Measurements from ENCODE around the gene ACTG1. TPM values are rescaled to one million over a fixed set of nuclear protein-coding genes. Genes with fewer than 3 reads are reported as not detected.

The ACTG1 gene
- total RNA-seq, 1 experiment from 2014 or later, result 3,455 TPM

- TF ChIP-seq ARID4B (CRISPR knock-in tag; IDR thresholded peaks at IDR 0.05; ENCODE audit: borderline replicate concordance), result 0 out of 2 replicates have a peak, but pooled peaks have one; percentile 1
- peak; percentile 62; the same call in 1 of the 2 replicates for TF ChIP-seq CREM (CRISPR knock-in tag; IDR thresholded peaks at IDR 0.05)
- peak; percentile 83; the same call in 1 of the 2 replicates for TF ChIP-seq TP53 (CRISPR knock-in tag; IDR thresholded peaks at IDR 0.05)
- peak; percentile 53 for TF ChIP-seq USF2 (CRISPR knock-in tag; IDR thresholded peaks at IDR 0.05)
- no peak for TF ChIP-seq PRRX2 (CRISPR knock-in tag; IDR thresholded peaks at IDR 0.05)
- peak; percentile 54; the same call in 1 of the 2 replicates for TF ChIP-seq GABPB1 (CRISPR knock-in tag; IDR thresholded peaks at IDR 0.05)
- peak; percentile 70 for TF ChIP-seq SP1 (CRISPR knock-in tag; conservative IDR thresholded peaks at IDR 0.05)
- no peak for TF ChIP-seq IRF2 (CRISPR knock-in tag; IDR thresholded peaks at IDR 0.05; ENCODE audit: borderline replicate concordance, low read depth)
- TF ChIP-seq E2F5 (CRISPR knock-in tag; IDR thresholded peaks at IDR 0.05), result peak; percentile 67
- no peak for TF ChIP-seq AR (CRISPR knock-in tag; IDR thresholded peaks at IDR 0.05)
- peak; percentile 76 for TF ChIP-seq ESRRA (CRISPR knock-in tag; IDR thresholded peaks at IDR 0.05; ENCODE audit: borderline replicate concordance)
- TF ChIP-seq ELF4 (CRISPR knock-in tag; IDR thresholded peaks at IDR 0.05; ENCODE audit: low read depth), result 0 out of 2 replicates have a peak, but pooled peaks have one; percentile 37
- no peak for TF ChIP-seq FOXP1 (CRISPR knock-in tag; IDR thresholded peaks at IDR 0.05; ENCODE audit: borderline replicate concordance)
- no peak for TF ChIP-seq NR3C1 (CRISPR knock-in tag; conservative IDR thresholded peaks at IDR 0.05; ENCODE audit: low read depth)
Measured at GRCh38 chr17:81552244-81553017, 39.8 kb upstream of the ACTG1 start, which contains the start of gene FAAP100 (continued).

- CTCF ChIA-PET, result interaction anchor here (0.8 to 2.2 kb wide), 8 partner anchors 9 to 142 kb away, joined by 4 to 14 read pairs (median 6); no protein-coding TSS in a partner anchor
- Mint-ChIP-seq H3K27me3 (ENCODE audit: low read depth) (no peaks in the 10 kb centered on the region), H3K27ac (no peak overlapping the region), H3K36me3 (peaks cover 16% of the 10 kb centered on the region), H3K4me3 (peak overlapping the region; percentile 88), H3K9me3 (no peaks in the 10 kb centered on the region), H3K4me1 (peaks cover 20% of the 10 kb centered on the region)
- DNase-seq (ENCODE audit: low spot score) (no peak), ATAC-seq (no peak)
- POLR2A ChIA-PET, result interaction anchor here (0.8 to 1.3 kb wide), 7 partner anchors 13 to 555 kb away, joined by 3 to 4 read pairs (median 3); partner anchors contain the start of gene ACTG1
- no peak for TF ChIP-seq ZNF138 (CRISPR knock-in tag; conservative IDR thresholded peaks at IDR 0.05)
- no peak for TF ChIP-seq TP53 (CRISPR knock-in tag; IDR thresholded peaks at IDR 0.05)
- no peak for TF ChIP-seq FOXP4 (CRISPR knock-in tag; IDR thresholded peaks at IDR 0.05)
- TF ChIP-seq ETV6 (CRISPR knock-in tag; IDR thresholded peaks at IDR 0.05), result no peak
- TF ChIP-seq TEAD4 (CRISPR knock-in tag; IDR thresholded peaks at IDR 0.05), result no peak
- no peak for TF ChIP-seq RORB (CRISPR knock-in tag; IDR thresholded peaks at IDR 0.05)
- no peak; the same call in 1 of the 2 replicates for TF ChIP-seq SP1 (CRISPR knock-in tag; conservative IDR thresholded peaks at IDR 0.05)
- TF ChIP-seq NFATC4 (CRISPR knock-in tag; IDR thresholded peaks at IDR 0.05), result no peak
- TF ChIP-seq CDX4 (CRISPR knock-in tag; IDR thresholded peaks at IDR 0.05; ENCODE audit: borderline replicate concordance), result no peak
Measured at GRCh38 chr17:81551458-81552243, 39.1 kb upstream of the ACTG1 start.

Measured in WTC11 (cell line).